NCI-H1417 treated with DMSO at 0.1 percent for 48 hours (cell line): ENCODE data around the gene ADORA2B.

Experiments used
- DNase-seq: peaks from one replicate; lab custom pipeline; 2025; lab: John Stamatoyannopoulos, UW

Gene ADORA2B

DNA sequence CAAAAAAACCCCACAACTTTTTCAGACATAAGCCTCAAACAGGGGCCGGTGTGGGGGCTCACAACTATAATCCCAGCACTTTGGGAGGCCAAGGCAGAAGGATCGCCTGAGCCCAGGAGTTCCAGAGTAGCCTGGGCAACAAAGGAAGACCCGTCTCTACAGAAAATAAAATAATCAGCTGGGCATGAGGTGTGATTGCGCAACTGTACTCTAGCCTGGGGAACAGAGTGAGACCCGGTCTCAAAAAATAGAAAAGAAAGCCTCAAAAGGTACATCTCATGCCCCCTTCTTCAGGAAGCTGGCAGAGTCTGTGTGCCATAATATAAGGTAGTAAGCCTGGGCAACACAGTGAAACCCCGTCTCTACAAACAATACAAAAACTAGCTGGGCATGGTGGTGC, 51.4 kb downstream of the ADORA2B start:
- no peak for DNase-seq

DNA sequence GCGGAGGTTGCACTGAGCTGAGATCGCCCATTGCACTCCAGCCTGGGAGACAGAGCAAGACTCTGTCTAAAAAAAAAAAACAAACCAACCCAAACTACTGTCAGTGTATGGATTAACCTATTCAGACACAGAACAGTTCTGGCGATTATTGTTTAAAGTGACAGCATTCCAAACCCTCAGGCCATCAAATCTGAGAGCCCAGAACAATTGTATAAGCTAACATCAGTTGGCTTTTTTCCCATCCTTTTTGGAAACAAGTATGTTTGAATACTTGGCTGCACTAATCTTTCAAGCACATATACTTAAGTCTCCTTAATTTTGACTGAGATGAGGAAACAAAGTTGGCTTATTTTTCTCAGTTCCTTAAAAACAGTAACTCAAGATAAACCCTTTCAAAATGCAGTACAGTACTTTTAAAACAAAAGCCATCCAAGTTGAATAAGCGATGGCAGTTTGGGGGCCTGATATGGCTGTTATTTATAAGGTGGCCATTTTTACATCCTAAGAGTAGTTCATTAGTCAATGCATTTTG, 53.2 kb downstream of the ADORA2B start:
- no peak for DNase-seq

- DNase-seq: peak; percentile 52
Measured at GRCh38 chr17:15999141-15999973, 54.4 kb downstream of the ADORA2B start, which contains the start of the genes TTC19 and ZSWIM7. Gene TTC19, plus strand, starts transcription at chr17:15999824. Its CDS starts 25 bp downstream, at chr17:15999849. Gene ZSWIM7, minus strand, starts transcription at chr17:15999704. Its CDS starts 110 bp downstream, at chr17:15999594.

- no peak for DNase-seq
Measured at GRCh38 chr17:15999974-16000827, 55.3 kb downstream of the ADORA2B start.

DNA sequence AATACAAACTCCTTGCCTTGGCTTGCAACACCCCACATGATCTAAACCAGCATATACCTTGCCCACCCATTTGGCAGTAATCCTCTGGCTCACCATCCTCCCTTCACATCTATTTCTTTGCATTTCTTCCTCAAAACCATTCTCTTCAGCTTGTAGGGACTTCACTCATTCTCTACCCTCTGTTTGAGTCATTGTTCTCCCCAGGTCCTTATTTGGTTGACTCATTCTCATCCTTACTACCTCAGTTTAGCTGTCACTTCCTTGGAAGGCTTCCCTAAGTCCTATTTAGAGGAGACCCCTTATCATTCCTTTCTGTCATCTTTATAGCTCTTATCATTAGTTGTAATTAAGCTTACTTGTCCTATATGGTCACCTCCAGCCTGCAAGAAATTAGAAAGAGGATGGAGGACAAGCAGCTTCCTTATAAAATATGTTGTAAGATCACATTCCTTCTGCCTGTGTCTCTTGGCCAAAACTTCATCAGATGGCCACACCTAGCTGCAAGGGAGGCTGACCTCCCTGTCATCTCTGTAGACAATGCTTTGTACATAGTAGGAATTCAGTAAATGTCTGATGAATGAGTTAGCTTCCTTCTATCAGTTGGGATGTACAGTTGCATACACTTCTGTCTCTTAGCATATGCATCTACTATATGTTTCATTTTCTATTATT, 56.4 kb downstream of the ADORA2B start:
- DNase-seq: no peak

GRCh38 chr17:16002708-16003260, 57.9 kb downstream of the ADORA2B start:
- DNase-seq: no peak

DNA sequence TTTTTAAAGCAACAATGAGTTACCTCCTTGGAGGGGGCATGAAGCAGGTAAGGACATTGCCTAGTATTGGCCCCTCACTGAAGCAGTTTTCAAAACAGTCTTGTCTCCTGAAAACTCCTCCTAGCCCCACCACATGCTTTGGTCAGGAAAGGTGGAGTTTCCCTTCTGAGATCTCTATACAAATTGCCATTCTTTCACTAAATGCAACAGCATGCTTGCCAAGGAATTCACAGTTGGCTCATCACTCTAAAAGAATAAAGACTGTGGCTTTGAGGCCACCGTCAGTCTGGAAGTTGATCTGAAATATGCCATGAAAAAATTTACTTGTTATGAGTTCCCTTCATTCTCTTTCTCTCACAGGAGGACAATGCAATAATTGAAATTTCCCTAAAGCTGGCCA, 58.9 kb downstream of the ADORA2B start:
- DNase-seq: no peak

GRCh38 chr17:16005636-16006035, 60.7 kb downstream of the ADORA2B start:
- DNase-seq: no peak

DNA sequence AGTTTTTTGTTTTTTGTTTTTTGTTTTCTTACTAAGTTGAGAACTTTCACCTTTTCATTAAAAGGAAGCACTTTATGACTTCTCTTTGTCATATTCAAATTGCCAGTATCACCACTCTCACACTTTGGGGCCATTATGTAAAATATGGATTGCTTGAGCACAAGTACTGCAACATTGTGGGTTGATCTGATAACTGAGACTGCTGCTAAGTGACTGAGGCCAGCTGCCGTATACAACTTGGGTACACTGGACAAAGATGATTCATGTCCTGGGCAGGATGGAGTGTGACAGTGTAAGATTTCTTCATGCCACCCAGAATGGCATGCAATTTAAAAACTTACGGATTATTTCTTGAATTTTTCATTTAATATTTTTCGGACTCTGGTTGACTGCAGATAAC, 62.5 kb downstream of the ADORA2B start:
- no peak for DNase-seq

- no peak for DNase-seq
Measured at GRCh38 chr17:16013943-16014407, 69.0 kb downstream of the ADORA2B start.

DNA sequence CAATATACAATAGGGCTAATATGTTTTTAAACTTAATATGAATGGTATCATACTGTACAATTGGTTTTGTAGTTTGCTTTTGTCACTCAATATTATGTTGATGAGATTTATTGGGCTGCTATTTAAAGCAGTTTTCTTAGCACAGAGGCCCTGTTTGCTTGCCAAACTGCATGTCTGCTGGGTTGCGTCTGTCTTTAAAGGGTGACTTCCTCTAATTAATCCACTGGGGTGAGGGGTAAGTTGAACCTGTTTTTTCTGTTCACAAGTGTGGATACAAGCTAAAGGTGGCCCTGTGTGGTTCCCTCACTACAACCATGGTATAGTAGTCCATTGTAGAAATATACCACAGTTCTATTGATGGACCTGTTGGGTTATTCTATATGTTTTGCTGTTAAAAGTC, 74.4 kb downstream of the ADORA2B start:
- DNase-seq: no peak

DNA sequence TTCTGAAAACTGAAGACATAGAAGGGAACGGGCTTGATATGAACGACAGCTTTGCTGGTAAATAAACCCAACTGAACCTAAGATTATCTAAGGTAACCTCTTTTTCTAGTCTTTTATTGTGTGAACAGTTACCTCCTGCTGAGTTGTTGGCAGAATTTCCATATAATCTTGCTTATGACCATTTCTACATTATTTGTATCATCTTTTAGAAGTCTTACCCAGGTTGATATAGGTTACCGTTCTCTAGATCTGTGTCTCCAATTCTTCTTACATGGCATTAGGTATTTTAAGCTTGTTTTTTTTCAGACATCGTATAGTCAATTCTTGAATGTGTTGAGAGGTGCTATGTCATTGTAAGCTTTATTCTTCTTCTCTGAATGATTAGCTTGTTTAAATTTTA, 79.0 kb downstream of the ADORA2B start:
- DNase-seq: no peak

DNA sequence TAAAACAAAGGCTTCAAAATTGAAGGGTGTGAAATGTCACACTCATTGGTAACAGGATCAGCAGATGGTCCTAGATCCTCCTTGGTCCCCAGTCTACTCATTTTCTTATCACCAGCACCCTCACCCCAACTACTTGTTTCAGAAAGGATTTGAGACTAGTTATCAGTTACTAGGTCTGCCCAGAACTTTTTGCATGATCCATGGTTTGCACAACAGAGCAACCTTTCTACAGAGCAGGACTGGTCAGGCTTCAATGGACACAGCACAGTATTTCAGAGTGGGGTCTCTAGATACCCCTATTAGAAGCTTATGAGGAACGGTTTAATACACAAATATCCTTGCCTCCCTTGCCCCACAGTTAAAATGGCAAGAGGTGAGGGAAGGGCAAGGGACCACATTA, 80.3 kb downstream of the ADORA2B start:
- DNase-seq: no peak
